Small intestine (tissue), 7 donors: Measurements from ENCODE around the gene B4GALNT3. TPM values are rescaled to one million over a fixed set of nuclear protein-coding genes. Genes with fewer than 3 reads are reported as not detected.

Experiments
- DNase-seq, 2 donors: peaks; one replicate each; pipeline versions ENCODE4 v3.0.0 to v3.0.0-alpha.2; 2013
- FAIRE-seq: peaks from 2 replicates; lab custom pipeline; 2012; peaks lifted over from hg19 to GRCh38; lab: Jason Lieb, UNC
- H3K27ac ChIP-seq, 3 donors: one replicate each; pipeline ENCODE4 v1.5.1; 2013; ENCODE audit warnings: low read length in 2 of 3, mild to moderate bottlenecking in 2 of 3, control low read depth in 1 of 3, inconsistent platforms in 1 of 3, low read depth in 1 of 3, moderate library complexity in 1 of 3
- H3K27me3 ChIP-seq, 3 donors: one replicate each; pipeline ENCODE4 v1.6.1; 2013; ENCODE audit warnings: low read length in 3 of 3, inconsistent platforms in 1 of 3; ENCODE audit not compliant: control insufficient read depth in 3 of 3, insufficient read depth in 3 of 3
- H3K36me3 ChIP-seq, 3 donors: one replicate each; pipeline ENCODE4 v1.6.1; 2013; ENCODE audit warnings: low read length in 3 of 3, inconsistent platforms in 1 of 3, low read depth in 1 of 3, mild to moderate bottlenecking in 1 of 3, moderate library complexity in 1 of 3; ENCODE audit not compliant: control insufficient read depth in 3 of 3, insufficient read depth in 2 of 3
- H3K4me1 ChIP-seq, 3 donors: one replicate each; pipeline ENCODE4 v1.6.1; 2013; ENCODE audit warnings: low read length in 2 of 3, inconsistent platforms in 1 of 3, low read depth in 1 of 3, mild to moderate bottlenecking in 1 of 3, moderate library complexity in 1 of 3; ENCODE audit not compliant: control insufficient read depth in 3 of 3, insufficient read depth in 2 of 3
- H3K4me3 ChIP-seq, 3 donors: one replicate each; pipeline ENCODE4 v1.5.1; 2013; ENCODE audit warnings: low read length in 3 of 3, control low read depth in 1 of 3, inconsistent platforms in 1 of 3, low read depth in 1 of 3, mild to moderate bottlenecking in 1 of 3, moderate library complexity in 1 of 3
- H3K9me3 ChIP-seq, 2 donors: one replicate each; pipeline ENCODE4 v1.6.1; 2013; ENCODE audit warnings: low read depth in 1 of 2, low read length in 1 of 2; ENCODE audit not compliant: control insufficient read depth in 2 of 2, insufficient read depth in 1 of 2
- WGBS, 3 donors: extraction: QIAGEN DNeasy Blood & Tissue Kit; methylation state at CpG; one replicate each; pipeline ENCODE4 v1.1.7; 2013; 5-methylcytosine and 5-hydroxymethylcytosine counted together
- polyA plus RNA-seq, 4 donors: library from polyadenylated mRNA; stranded (reverse) in 3 of 4; unstranded in 1 of 4; fragments of 200-250 nt in 3 of 4; fragments of 120-200 nt in 1 of 4; gene quantifications; one replicate each; pipeline versions ENCODE4 v1.2.1 to v1.2.3, GENCODE V29; 2013
- donor health status: healthy with polysubstance abuse.
- donor health status: control.
- donor health status: control.
- donor health status: Bipolar disorder and iron deficiency.
- donor health status: healthy.

Gene B4GALNT3
- polyA plus RNA-seq, 4 donors = 0.45 to 6.6 (median 2.9) TPM; not detected in 1

GRCh38 chr12:508795-509194 lies 49.1 kb downstream of the B4GALNT3 start:
- H3K36me3 ChIP-seq = no peaks in the 10 kb centered on the region
- no peak for FAIRE-seq
- no peaks in the 10 kb centered on the region for H3K27me3 ChIP-seq
- H3K4me3 ChIP-seq = no peak overlapping the region
- DNase-seq = peak in 1 of 2 donors; percentile 56
- WGBS, 3 donors = 57 to 68% (median 62%) methylated on average over 5 of the region's 5 CpGs
- H3K4me1 ChIP-seq = peaks cover 0 to 7% (median 6%) of the 10 kb centered on the region in 3 donors
- H3K9me3 ChIP-seq = no peaks in the 10 kb centered on the region
- no peak overlapping the region for H3K27ac ChIP-seq

DNA sequence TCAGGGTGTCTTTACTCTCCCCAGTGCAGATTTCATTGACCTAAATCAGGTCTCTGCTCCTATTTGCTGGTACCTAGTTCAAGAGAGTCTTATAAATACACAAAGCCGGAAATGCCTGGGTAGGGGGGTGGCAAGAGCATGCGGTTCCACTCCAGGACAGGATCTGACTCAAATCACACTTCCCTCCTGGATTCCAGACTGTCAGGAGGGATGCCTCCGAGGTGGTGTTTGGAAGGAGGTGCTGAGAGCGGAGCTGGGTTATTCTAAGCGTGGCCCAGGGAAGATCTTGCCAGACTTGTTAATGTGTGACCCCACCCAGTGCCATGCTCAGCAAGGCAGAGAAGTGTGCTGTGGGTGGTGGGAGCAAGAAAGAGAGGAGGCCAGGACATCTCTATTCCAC lies 49.8 kb downstream of the B4GALNT3 start:
- Histone ChIP-seq H3K27ac (peak overlapping the region in 1 of 3 donors; percentile 40), H3K4me1 (peaks cover 0 to 6% (median 4%) of the 10 kb centered on the region in 3 donors), H3K27me3 (no peaks in the 10 kb centered on the region), H3K9me3 (no peaks in the 10 kb centered on the region), H3K36me3 (no peaks in the 10 kb centered on the region), H3K4me3 (no peak overlapping the region)
- DNase-seq (no peak), FAIRE-seq (no peak)
- 43 to 68% (median 54%) methylated on average over 5 of the region's 5 CpGs for WGBS, 3 donors

GRCh38 chr12:510071-510825 lies 50.5 kb downstream of the B4GALNT3 start:
- Histone ChIP-seq H3K9me3 (no peaks in the 10 kb centered on the region), H3K27ac (peak overlapping the region in 1 of 3 donors; percentile 40), H3K4me1 (peaks cover 0 to 6% (median 4%) of the 10 kb centered on the region in 3 donors), H3K36me3 (no peaks in the 10 kb centered on the region), H3K4me3 (no peak overlapping the region), H3K27me3 (no peaks in the 10 kb centered on the region)
- FAIRE-seq (no peak), DNase-seq (peak; percentile 50 to 66)
- WGBS, 3 donors = 25 to 45% (median 42%) methylated on average over 12 of the region's 12 CpGs

- WGBS, 3 donors = 93 to 96% (median 94%) methylated on average over 6 of the region's 6 CpGs
- Histone ChIP-seq H3K36me3 (no peaks in the 10 kb centered on the region), H3K27ac (no peak overlapping the region), H3K27me3 (peaks cover 0 to 4% (median 0%) of the 10 kb centered on the region in 3 donors), H3K4me1 (peaks cover 0 to 6% (median 4%) of the 10 kb centered on the region in 3 donors), H3K9me3 (no peaks in the 10 kb centered on the region), H3K4me3 (no peak overlapping the region)
- DNase-seq (no peak), FAIRE-seq (no peak)
Observed at GRCh38 chr12:512933-513332, 53.2 kb downstream of the B4GALNT3 start.

GRCh38 chr12:513446-513845 lies 53.7 kb downstream of the B4GALNT3 start:
- Histone ChIP-seq H3K36me3 (no peaks in the 10 kb centered on the region), H3K9me3 (no peaks in the 10 kb centered on the region), H3K27me3 (peaks cover 0 to 4% (median 0%) of the 10 kb centered on the region in 3 donors), H3K4me1 (peaks cover 0 to 6% (median 4%) of the 10 kb centered on the region in 3 donors), H3K27ac (no peak overlapping the region), H3K4me3 (no peak overlapping the region)
- WGBS, 3 donors = 45 to 54% (median 47%) methylated on average over 7 of the region's 7 CpGs
- FAIRE-seq (no peak), DNase-seq (no peak)

DNA sequence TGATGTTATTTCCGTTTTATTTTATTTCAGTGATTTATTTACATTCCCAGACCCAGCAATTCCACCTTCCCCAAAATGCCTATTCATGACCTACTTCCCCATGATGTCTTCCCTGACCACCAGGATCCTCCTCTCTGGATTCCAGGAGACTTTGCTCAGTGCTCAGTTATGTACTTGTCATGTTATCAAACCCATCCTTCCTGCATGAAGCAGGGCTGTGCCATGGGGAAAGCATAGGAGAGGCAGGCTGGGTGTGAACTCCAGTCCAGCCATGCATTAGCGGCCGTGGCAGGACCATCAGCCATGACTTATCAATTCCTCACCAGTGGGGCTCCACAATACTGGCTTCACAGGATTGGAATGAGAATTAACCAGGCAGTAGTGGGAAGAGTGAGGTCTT lies 57.8 kb downstream of the B4GALNT3 start:
- Histone ChIP-seq H3K4me3 (no peak overlapping the region), H3K27ac (no peak overlapping the region), H3K4me1 (no peaks in the 10 kb centered on the region), H3K27me3 (peaks cover 0 to 4% (median 0%) of the 10 kb centered on the region in 3 donors), H3K9me3 (no peaks in the 10 kb centered on the region), H3K36me3 (no peaks in the 10 kb centered on the region)
- DNase-seq = no peak
- 71 to 74% (median 74%) methylated on average over 3 of the region's 3 CpGs for WGBS, 3 donors
- no peak for FAIRE-seq

GRCh38 chr12:520119-520518 lies 60.4 kb downstream of the B4GALNT3 start:
- DNase-seq (no peak), FAIRE-seq (no peak)
- no peak overlapping the region for H3K27ac ChIP-seq
- 63 to 74% (median 69%) methylated on average over 2 of the region's 2 CpGs for WGBS, 3 donors
- H3K4me1 ChIP-seq = no peaks in the 10 kb centered on the region
- peaks cover 0 to 4% (median 0%) of the 10 kb centered on the region in 3 donors for H3K27me3 ChIP-seq
- no peaks in the 10 kb centered on the region for H3K36me3 ChIP-seq
- H3K4me3 ChIP-seq = no peak overlapping the region
- no peaks in the 10 kb centered on the region for H3K9me3 ChIP-seq

DNA sequence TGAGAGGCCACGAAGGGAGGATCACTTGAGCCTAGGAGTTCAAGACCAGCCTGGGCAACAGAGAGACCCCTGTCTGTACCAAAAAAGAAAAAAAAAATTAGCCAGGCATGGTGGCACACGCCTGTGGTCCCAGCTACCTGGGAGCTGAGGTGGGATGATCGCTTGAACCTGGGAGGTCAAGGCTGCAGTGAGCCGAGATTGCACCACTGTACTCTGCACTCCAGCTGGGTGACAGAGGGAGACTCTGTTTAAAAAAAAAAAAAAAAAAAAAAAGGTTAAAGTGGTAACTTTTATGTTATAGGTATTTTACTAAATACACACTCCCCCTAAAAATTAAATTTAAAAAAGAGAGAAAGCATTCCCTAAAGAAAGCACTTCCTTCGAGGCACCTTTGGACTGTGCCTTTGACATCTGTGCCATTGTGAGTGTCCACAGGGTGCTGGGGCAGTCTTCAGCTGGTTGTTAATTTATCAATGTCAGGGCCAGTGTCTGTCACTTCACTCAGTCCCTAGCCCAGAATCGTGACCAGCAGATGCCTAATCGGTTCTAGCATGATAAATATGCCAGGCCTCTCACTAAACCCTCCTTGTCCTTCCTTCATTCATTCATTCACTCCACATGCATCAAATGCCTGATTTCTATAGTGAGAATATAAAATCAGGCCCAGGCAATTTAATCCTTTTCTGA lies 63.1 kb downstream of the B4GALNT3 start:
- H3K27me3 ChIP-seq = no peaks in the 10 kb centered on the region
- H3K4me3 ChIP-seq = no peak overlapping the region
- H3K36me3 ChIP-seq = no peaks in the 10 kb centered on the region
- H3K27ac ChIP-seq = no peak overlapping the region
- no peaks in the 10 kb centered on the region for H3K9me3 ChIP-seq
- WGBS, 3 donors = 71 to 84% (median 78%) methylated on average over 7 of the region's 7 CpGs
- FAIRE-seq (no peak), DNase-seq (no peak)
- no peaks in the 10 kb centered on the region for H3K4me1 ChIP-seq
